G401.6 (cell line): ENCODE results near the gene MBTD1.
A peak's percentile ranks its signal among the peaks of the same experiment; 100 is the strongest.
"Not testable (repeated sequence)": the region's sequence is repeated elsewhere in the genome, so short reads cannot be mapped to it uniquely, and the experiment has no call there.

Experiments
- FAIRE-seq: peaks from 2 replicates; lab custom pipeline; 2012; peaks lifted over from hg19 to GRCh38; lab: Jason Lieb, UNC

Gene MBTD1

DNA sequence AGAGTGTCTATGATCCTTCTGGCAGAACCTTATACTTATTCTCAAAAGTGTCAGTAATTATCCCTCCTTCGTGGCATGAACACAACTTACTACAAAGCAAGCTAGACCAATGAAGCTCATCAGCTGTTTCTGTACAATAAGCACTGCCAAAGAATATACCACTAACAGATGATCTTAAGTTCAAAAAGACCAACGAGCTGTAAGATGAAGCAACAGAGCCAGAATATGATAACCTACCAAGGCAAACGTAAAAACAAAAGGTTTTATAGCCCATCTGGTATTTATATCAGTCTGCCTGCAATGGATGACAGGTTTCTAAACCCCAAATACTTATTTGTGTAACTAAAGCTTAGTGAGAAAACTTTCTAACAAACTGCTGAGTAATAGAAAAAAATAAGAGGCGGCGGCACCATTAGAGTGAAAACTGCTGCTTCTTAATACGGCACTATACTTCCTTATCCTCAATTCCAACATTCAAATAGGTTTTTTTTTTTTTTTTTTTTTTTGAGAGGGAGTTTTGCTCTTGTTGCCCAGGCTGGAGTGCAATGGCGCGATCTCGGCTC lies 71.5 kb downstream of the MBTD1 start:
- no peak for FAIRE-seq

DNA sequence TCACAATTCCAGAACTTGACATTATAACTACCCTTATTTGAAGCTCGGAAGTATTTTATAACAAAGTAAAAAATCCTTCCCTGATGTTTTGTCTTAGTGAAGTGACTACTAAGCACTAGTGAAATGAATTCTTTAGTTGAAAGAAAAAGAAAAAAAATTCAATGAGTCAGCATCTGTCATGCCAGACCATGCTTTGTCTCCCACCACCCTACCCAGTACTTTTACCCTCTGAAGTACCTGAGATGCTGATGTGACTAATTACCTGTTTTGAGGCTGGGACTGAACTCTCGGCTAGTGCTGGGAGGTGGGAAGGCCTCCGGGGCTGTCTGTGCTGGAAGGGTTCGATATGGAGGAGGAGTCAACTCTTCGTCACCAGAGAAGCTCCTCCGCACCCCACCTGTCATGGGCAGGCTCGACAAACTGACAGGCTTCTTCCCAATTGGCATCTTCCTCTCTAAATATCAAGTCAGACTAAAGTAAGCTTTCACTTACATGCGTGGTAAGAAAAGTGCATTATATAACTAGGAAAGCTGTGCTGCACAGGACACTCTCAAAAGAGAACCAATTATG lies 74.0 kb downstream of the MBTD1 start:
- FAIRE-seq = no peak

DNA sequence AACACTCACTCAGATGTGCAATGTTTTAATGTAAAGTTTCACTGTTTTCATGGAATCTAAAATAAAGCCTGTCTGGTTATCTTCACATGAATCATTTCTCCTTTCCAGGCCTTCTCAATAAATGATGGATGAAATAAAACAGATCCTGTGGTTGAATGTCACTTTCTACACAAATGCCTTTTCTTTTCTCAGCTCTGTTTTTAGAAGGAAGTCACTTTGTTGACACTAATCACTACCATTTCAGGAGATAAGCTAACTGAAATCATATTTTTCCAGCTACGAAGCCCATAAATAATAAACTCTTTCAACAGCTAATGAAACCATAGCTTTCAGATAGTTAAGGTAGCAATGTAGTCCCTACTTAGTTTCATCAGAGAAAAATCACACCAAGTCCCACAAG lies 75.7 kb downstream of the MBTD1 start:
- no peak for FAIRE-seq

DNA sequence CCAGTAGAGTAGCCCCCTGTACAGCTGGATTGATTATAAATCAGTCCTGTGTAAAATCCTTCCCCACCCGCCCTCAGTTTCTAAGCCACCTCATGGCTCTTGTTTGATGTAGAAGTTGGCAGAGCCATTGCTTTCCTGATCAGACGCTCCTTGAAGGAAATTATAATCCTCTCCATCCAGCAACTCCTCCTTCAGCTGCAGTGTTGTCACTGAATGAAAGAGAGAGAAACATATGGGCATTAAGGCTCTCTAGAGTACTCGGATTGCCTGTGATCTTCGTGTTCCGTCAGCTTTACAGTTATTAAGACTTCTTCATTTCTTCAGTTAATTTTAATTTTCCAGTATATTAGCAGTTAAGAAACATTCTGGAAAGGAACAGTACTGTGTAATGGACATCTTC lies 79.4 kb downstream of the MBTD1 start:
- FAIRE-seq = no peak

DNA sequence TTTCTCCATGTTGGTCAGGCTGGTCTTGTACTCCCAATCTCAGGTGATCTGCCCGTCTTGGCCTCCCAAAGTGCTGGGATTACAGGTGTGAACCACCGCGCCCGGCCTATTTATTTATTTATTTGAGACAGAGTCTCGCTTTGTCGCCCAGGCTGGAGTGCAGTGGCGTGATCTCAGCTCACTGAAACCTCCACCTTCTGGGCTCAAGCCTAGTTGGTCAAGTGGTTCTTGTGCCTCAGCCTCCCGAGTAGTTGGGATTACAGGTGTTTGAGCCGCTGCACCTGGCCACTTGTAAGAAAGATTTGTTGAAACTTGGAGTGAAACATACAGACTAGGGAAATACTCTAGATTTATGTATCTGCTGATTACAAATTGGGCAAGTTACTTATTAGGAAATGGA lies 87.8 kb downstream of the MBTD1 start:
- not testable (repeated sequence) for FAIRE-seq

DNA sequence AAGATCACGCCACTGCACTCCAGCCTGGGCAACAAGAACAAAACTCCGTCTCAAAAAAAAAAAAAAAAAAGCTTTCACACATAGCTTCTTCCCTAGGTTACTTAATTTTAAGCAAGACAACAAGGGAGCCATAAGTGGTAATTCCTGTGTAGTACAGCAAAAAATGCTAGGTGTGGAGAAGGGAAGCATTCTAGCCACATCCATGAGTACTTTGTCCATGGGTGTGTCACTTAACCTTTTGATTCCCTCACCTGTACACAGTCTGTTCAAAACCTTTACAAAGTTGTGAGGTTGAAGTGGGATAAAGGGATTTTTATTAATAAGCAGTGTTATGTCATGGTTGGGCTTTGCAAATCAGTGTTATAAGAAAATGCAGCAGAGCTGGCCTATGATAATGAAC lies 89.1 kb downstream of the MBTD1 start:
- FAIRE-seq = no peak

DNA sequence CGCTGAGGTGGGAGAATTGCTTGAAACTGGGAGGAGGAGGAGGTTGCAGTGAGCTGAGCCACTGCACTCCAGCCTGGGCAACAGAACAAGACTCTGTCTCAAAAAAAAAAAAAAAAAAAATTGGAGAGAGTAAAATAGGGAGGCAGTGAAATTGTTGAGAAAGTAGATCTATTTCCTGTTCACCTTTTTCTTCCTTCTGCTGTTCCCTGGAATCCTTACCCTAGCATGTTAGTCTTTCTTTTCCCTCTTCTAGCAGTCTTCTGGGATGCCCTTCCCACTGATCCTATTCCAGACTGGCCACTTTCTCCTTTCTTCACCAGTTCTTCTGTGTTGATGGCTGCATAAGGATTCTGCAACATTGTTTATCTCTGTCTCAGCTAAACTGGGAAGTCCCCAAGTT lies 90.5 kb downstream of the MBTD1 start:
- FAIRE-seq = no peak

DNA sequence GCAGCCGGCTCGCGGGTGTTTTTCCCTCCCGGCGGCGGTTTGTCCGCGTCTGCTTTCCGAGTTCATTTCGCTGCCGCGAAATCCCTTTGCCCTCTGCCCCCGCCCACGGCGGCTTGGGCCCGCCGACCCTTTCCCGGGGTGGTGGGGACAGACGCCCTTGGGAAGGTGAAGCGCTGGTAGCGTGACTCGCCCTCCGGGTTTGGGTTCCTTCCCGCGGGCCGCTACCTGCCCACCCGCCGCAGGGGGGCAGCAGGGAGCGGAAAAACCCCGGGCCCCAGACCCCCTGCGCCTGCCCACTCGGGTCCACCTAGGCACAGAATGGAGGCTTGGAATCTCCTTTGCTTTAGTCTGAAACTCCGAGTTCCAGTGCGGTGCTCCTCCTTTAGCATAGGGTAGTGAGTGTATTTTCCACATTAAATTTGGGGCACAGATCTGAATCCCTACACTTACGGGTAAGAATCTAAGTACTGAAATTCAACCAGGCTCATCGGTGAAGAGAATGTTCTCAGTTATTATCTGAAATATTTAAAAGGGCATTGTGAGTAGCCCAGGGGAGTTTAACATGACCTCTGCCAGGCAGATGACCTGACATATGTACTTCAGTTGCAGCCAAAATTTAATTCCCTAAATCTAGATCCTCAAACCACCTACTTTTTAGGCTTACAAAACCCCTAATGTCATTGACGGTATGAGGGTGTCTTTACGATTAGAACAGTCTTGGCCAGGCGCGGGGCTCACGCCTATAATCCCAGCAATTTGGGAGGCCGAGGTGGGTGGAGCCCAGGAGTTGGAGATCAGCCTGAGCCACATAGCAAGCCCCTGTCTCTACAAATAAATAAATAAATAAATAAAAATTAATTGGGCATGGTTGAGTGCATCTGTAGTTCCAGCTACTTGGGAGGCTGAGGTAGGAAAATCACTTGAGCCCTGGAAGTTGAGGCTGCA lies 92.6 kb downstream of the MBTD1 start:
- no peak for FAIRE-seq

DNA sequence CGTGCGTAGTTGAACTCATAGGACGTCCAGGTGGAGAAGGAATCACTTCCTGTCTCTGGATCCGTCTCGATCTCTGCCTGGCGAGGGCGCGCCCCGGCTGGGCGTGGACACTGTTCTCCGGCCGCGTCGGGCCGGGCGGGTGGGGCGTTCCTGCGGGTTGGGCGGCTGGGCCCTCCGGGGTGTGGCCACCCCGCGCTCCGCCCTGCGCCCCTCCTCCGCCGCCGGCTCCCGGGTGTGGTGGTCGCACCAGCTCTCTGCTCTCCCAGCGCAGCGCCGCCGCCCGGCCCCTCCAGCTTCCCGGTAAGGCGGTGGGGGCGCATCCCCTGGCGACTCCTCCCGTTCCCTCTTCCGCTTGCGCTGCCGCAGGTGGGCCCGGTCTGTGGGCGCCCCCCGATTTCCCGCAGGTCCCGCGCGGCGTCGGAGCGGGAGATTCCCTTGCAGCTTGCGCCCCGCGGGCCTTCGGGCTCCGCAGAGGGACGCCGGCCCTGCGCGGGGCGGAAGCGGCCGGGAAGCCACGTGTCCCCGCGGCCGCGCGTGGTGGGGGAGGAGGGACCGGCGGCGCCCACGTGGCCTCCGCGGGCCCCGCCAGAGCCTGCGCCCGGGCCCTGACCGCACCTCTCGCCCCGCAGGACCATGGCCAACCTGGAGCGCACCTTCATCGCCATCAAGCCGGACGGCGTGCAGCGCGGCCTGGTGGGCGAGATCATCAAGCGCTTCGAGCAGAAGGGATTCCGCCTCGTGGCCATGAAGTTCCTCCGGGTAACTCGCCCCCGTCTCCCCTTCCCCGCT lies 93.5 kb downstream of the MBTD1 start, which contains the start of gene NME2:
NME2 (plus strand) TSS at position 214 of the 789 bp plus-strand sequence; CDS start at position 634, 420 bp downstream.
- no peak for FAIRE-seq

DNA sequence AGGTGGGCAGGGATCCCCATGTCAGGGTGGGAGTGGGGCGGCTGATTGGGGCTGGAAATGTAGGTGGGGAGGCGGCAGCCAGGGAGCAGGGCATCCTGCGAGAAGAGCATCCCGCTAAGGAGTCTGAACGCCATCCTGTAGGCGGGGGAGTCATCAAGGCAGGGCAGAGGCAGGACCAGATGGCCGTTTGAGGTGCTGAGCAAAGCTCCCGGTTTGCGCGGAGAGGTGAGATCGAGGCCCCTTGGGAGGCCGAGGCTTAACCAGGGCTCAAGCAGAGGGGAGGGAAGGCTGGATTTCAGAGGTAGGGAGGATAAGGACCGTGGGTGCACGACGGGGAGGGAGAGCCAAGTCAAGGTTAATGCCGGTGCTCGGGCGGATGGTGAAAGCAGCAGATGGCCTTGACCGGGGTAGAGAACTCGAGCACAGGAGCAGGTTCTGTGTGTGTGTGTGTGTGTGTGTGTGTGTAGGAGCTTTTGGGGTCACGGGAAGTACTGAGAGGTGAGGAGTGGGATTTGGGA lies 94.1 kb downstream of the MBTD1 start:
- FAIRE-seq = no peak

DNA sequence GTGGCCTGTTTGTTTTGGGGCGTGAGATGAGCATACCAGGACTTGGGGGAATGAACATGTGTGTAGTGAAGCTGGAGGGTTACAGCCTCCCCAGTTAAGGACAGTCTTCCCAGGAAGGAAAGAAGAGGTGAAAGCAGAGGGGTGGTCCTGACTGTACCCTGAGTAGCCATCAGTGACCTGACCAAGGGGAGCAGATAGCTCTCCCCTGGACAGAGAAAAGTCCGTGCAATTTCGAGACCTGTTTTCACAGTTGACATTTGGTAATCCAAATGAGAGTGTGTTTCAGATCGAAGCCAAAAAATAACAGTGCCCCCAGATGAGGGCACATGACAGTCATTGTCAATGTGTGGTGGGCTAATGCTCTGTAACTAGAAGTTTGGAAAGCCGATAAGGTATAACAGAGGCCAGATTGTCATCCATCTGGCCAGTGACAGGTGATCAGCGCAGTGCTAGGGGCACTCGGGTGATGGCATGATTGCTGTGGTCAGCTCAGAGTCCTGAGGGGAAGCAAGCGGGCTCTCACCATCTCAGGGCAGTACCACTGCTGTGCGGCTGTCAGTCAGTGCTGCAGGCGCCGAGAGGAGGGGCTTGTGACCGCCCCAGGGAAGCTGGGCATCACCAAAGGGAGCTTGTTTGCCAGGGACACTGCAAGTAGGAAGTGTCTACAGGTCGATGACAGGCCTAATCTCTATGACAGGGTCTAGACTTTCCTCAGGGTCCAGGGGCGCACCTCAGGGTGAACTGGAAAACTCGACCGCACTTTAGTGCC lies 94.8 kb downstream of the MBTD1 start:
- FAIRE-seq = no peak

DNA sequence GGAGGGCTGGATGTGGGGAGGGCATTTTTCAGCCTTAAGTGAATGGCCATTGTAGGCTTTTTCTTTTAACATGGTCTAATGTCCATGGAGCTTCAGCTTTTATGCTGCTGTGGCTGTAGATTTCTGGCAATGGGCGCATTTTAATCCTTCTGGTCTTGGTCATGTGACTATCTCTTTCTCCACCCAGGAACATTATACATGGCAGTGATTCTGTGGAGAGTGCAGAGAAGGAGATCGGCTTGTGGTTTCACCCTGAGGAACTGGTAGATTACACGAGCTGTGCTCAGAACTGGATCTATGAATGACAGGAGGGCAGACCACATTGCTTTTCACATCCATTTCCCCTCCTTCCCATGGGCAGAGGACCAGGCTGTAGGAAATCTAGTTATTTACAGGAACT lies 98.3 kb downstream of the MBTD1 start:
- FAIRE-seq = no peak

DNA sequence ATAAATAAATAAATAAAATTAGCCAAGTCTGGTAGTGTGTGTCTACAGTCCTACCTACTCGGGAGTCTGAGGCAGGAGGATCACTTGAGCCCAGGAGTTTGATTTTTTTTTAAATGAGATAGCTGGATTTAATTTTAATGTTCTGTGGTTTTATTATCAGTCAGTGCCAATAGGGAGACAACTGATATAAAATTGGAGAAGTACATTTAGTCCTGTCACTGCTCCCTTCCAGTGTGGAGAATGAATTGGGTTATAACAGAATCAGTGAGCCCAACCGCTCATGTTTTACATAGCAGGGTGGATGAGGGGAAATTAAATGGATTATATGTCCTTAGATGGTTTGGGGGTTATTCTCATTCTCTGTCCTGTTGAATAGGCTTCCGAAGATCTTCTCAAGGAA lies 100.2 kb downstream of the MBTD1 start:
- no peak for FAIRE-seq

DNA sequence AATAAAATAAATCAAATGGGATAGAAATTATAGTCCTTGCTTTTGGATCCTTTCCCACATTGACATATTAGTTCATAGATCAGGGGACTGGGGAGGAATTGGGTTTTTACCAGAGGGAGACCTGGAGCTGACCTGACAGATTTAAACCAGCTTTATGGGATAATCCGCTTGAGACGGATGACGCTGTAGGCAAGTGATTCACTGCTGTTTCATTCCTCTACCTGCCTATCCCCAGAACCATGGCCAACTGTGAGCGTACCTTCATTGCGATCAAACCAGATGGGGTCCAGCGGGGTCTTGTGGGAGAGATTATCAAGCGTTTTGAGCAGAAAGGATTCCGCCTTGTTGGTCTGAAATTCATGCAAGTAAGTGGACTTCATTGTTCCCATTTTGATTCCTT lies 104.4 kb downstream of the MBTD1 start:
- FAIRE-seq = no peak

DNA sequence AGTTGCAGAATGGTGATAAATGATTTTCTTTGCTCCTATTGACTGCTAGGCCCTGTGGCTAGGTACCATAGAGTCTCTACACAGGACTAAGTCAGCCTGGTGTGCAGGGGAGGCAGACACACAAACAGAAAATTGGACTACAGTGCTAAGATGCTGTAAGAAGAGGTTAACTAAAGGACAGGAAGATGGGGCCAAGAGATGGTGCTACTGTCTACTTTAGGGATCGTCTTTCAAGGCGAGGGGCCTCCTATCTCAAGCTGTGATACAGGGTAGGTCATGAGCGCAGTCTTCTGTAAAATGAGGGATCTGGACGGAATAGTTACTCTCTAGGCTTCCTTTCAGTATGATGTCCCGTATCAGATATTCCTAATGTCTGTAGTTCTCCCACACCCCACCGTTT lies 105.7 kb downstream of the MBTD1 start:
- no peak for FAIRE-seq

DNA sequence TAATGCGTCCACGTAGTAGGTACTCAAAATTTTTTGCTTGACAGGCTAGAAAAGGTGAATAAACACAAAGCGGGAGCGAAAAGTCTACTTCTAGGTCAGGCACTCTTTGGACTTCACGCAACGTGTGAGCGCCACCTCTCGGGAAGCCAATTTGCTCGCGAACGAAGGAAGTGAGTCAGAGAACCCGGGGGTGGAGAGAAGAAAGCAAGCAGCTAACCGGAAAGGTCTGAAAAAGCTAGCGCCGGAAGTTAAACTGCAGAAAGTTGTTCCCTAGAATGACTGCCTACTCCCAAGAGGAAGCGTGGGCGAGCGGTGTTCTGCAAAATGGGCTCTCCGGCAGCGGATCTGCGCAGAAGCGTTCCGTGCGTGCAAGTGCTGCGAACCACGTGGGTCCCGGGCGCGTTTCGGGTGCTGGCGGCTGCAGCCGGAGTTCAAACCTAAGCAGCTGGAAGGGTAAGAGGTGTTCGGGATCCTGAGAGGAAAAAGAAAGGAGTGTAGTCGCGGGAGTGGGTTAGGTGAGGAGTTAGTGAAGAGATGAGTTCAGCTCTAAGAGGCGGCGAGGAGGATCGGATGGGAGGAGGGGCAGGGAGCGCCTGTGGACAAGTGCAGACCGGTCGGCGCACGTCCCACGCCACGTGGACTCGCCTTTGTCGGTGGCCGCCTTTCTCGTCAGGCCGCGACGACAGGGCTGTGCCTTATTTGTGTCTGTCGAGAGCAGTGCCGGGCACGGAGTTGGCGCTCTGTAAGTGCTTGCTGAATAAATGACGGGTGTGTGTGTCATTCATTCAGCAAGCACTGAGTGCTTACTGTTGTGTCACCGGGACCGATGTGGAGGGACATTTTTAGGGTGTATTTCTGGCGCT lies 106.4 kb downstream of the MBTD1 start, which contains the start of gene NME1:
NME1 (plus strand) TSS at position 350 of the 863 bp plus-strand sequence. CDS start 2,096 bp downstream, outside the sequence.
- peak; percentile 97 for FAIRE-seq

DNA sequence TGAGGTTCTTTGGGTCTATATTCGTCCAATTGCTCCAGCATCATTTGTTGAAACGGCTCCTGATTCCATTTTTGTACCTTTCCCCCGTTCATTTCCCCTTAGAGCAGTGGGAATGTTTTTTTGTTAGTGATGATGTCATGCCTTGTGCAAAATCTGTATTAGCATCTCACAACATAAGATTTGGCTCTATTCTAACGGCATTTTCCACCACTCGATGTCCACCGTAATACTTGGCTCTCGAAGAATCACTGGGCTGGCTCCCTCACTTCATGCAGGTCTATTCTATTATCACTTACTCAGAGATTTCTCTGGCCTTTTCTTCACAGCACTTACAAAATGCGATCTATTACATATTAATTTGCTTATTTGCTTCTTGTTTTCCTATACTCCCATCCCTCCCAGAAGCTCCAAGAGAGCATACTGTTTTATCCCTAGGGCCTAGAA lies 107.1 kb downstream of the MBTD1 start:
- FAIRE-seq = no peak

DNA sequence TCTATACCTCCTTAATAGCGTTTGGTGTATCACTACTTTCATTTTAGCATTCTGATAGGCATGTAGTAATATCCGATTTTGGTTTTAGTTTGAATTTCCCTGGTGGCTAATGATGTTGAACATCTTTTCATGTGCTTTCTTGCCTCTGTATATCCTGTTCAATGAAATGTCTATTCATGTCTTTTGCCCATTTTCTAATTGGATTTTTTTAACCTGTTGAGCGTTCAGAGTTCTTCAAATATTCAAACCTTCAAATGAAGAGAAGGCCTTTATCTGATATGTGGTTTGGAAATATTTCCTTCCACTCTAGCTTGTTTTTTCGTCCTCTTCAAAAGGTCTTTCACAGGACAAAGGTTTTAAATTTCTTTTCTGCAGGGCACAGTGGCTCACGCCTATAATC lies 108.9 kb downstream of the MBTD1 start:
- no peak for FAIRE-seq

DNA sequence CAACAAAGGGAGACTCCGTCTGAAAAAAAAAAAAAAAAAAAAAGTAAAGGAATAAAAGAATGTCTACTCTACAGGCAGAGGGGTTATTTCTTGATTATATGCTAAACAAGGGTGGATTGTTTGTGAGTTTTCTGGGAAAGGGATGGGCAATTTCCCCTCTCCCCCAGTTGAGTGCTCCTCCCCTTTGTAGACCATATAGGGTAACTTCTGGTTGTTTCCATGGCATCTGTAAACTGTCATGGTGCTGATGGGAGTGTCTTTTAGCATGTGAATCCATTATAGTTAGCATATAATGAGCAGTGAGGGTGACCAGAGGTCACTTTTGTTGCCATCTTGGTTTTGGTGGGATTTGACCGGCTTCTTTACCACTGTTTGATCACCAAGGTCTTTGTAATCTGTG lies 110.7 kb downstream of the MBTD1 start:
- no peak for FAIRE-seq

DNA sequence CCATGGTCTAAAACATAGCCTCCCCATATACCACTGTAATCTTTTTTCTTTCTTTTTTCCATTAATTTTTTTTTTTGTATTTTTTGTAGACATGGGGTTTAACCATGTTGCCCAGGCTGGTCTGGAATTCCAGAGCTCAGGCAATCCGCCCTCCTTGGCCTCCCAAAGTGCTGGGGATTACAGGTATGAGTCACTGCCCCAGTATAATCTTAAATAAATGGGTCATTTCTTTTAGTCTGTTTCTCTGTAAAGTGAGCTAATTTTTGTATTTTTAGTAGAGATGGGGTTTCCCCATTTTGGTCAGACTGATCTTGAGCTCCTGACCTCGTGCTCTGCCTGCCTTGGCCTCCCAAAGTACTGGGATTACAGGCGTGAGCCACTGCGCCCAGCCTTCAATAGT lies 112.2 kb downstream of the MBTD1 start:
- no peak for FAIRE-seq
